HEK293T (cell line): Measurements from ENCODE around the gene RRAGC.
"Not testable (repeated sequence)": the region's sequence is repeated elsewhere in the genome, so short reads cannot be mapped to it uniquely, and the experiment has no call there.

ENCODE experiments used
- CTCF ChIA-PET: fragments of 350-600 bp; formaldehyde crosslinking; extraction: SDS; loops from one replicate; lab custom pipeline; 2021; ENCODE audit warnings: antibody characterized with exemption, inconsistent platforms; lab: Yijun Ruan, JAX
- POLR2A ChIA-PET: fragments of 350-600 bp; formaldehyde crosslinking; extraction: SDS; loops from one replicate; lab custom pipeline; 2020; ENCODE audit warnings: antibody characterized with exemption, inconsistent platforms; lab: Yijun Ruan, JAX
- DNase-seq: peaks from one replicate; pipeline ENCODE4 v3.0.0; 2012; ENCODE audit warnings: mixed read lengths; ENCODE audit errors: extremely low spot score
- ARNT ChIP-seq: fragments of 450-650 bp; IDR thresholded peaks from 2 replicates; pipeline ENCODE4 v1.6.1; 2017; ENCODE audit warnings: mild to moderate bottlenecking
- BHLHE40 ChIP-seq: fragments of 450-650 bp; IDR thresholded peaks from 2 replicates; pipeline ENCODE4 v1.6.1; 2016; ENCODE audit warnings: mild to moderate bottlenecking, moderate library complexity, borderline replicate concordance
- CTBP1 ChIP-seq: fragments of 450-650 bp; IDR thresholded peaks from 2 replicates; pipeline ENCODE4 v1.6.1; 2016; ENCODE audit warnings: borderline replicate concordance
- ELF4 ChIP-seq: fragments of 450-650 bp; IDR thresholded peaks from 2 replicates; pipeline ENCODE4 v1.6.1; 2017; ENCODE audit warnings: antibody characterized with exemption
- FOXA1 ChIP-seq: fragments of 450-650 bp; IDR thresholded peaks from 2 replicates; pipeline ENCODE4 v1.6.1; 2016; ENCODE audit warnings: mild to moderate bottlenecking
- FOXK2 ChIP-seq: fragments of 450-650 bp; IDR thresholded peaks from 2 replicates; pipeline ENCODE4 v1.6.1; 2016; ENCODE audit warnings: mild to moderate bottlenecking
- FOXM1 ChIP-seq: fragments of 450-650 bp; IDR thresholded peaks from 2 replicates; pipeline ENCODE4 v1.6.1; 2017; ENCODE audit warnings: mild to moderate bottlenecking, borderline replicate concordance
- HDGF ChIP-seq: fragments of 450-650 bp; IDR thresholded peaks from 2 replicates; pipeline ENCODE4 v1.6.1; 2017; ENCODE audit warnings: antibody characterized with exemption, borderline replicate concordance
- L3MBTL2 ChIP-seq: fragments of 450-650 bp; conservative IDR thresholded peaks from 2 replicates; pipeline ENCODE4 v1.6.1; 2016; ENCODE audit warnings: mild to moderate bottlenecking
- LEF1 ChIP-seq: fragments of 450-650 bp; IDR thresholded peaks from 2 replicates; pipeline ENCODE4 v1.6.1; 2017; ENCODE audit warnings: mild to moderate bottlenecking, borderline replicate concordance
- NFRKB ChIP-seq: fragments of 450-650 bp; IDR thresholded peaks from 2 replicates; pipeline ENCODE4 v1.6.1; 2016; ENCODE audit warnings: mild to moderate bottlenecking, moderate library complexity
- PKNOX1 ChIP-seq: fragments of 450-650 bp; IDR thresholded peaks from 2 replicates; pipeline ENCODE4 v1.6.1; 2016
- SP1 ChIP-seq: fragments of 450-650 bp; IDR thresholded peaks from 2 replicates; pipeline ENCODE4 v1.6.1; 2017
- SUZ12 ChIP-seq: fragments of 450-650 bp; IDR thresholded peaks from 2 replicates; pipeline ENCODE4 v1.6.1; 2016; ENCODE audit warnings: mild to moderate bottlenecking
- TARDBP ChIP-seq: fragments of 450-650 bp; IDR thresholded peaks from 2 replicates; pipeline ENCODE4 v1.6.1; 2016
- ZNF384 ChIP-seq: fragments of 450-650 bp; IDR thresholded peaks from 2 replicates; pipeline ENCODE4 v1.6.1; 2016

RRAGC gene

GRCh38 chr1:38840281-38840680 lies 19.3 kb downstream of the RRAGC start:
- CTCF ChIA-PET, result no interaction called here
- no peak for DNase-seq
- no peak for TF ChIP-seq BHLHE40
- TF ChIP-seq PKNOX1, result no peak
- no peak for TF ChIP-seq ARNT
- no peak for TF ChIP-seq SUZ12
- no peak for TF ChIP-seq CTBP1
- TF ChIP-seq TARDBP, result no peak
- TF ChIP-seq FOXK2, result no peak
- no peak for TF ChIP-seq HDGF
- TF ChIP-seq ELF4, result no peak
- TF ChIP-seq SP1, result no peak
- POLR2A ChIA-PET, result no interaction called here

GRCh38 chr1:38839363-38839762 lies 20.2 kb downstream of the RRAGC start:
- no peak for DNase-seq
- no peak for TF ChIP-seq SP1
- TF ChIP-seq CTBP1, result no peak
- TF ChIP-seq ZNF384, result no peak
- POLR2A ChIA-PET, result no interaction called here
- CTCF ChIA-PET, result no interaction called here

- CTCF ChIA-PET, result interaction anchor here (0.6 kb wide), 1 partner anchor 23 kb away, joined by 3 read pairs; no protein-coding TSS in a partner anchor
- POLR2A ChIA-PET, DNase-seq: not testable (repeated sequence)
Observed at GRCh38 chr1:38836316-38836715, 23.3 kb downstream of the RRAGC start.

- DNase-seq, result peak; percentile 69
- TF ChIP-seq BHLHE40 (no peak), SUZ12 (no peak), FOXM1 (no peak), PKNOX1 (no peak), FOXK2 (no peak), FOXA1 (no peak), LEF1 (no peak)
- ChIA-PET POLR2A (no interaction called here), CTCF (interaction anchor here (0.6 to 1.1 kb wide), 8 partner anchors 8 to 993 kb away, joined by 3 read pairs; no protein-coding TSS in a partner anchor)
Observed at GRCh38 chr1:38834937-38835827, 24.4 kb downstream of the RRAGC start.

GRCh38 chr1:38834221-38834782 lies 25.3 kb downstream of the RRAGC start:
- DNase-seq, result no peak
- ChIA-PET POLR2A (no interaction called here), CTCF (interaction anchor here (0.6 to 0.9 kb wide), 4 partner anchors 19 to 992 kb away, joined by 3 read pairs; no protein-coding TSS in a partner anchor)
- no peak for TF ChIP-seq HDGF
- TF ChIP-seq ZNF384, result no peak
- TF ChIP-seq FOXM1, result no peak
- no peak for TF ChIP-seq CTBP1
- TF ChIP-seq L3MBTL2, result no peak
- no peak for TF ChIP-seq PKNOX1
- TF ChIP-seq SUZ12, result no peak
- no peak for TF ChIP-seq BHLHE40
- no peak for TF ChIP-seq SP1
- no peak for TF ChIP-seq ELF4
- no peak for TF ChIP-seq NFRKB
- TF ChIP-seq LEF1, result no peak
- no peak for TF ChIP-seq FOXA1

GRCh38 chr1:38833146-38833545 lies 26.4 kb downstream of the RRAGC start:
- POLR2A ChIA-PET, result interaction anchor here (1.0 kb wide), 1 partner anchor 9 kb away, joined by 3 read pairs; no protein-coding TSS in a partner anchor
- CTCF ChIA-PET, result no interaction called here
- TF ChIP-seq ZNF384 (no peak), SP1 (no peak), PKNOX1 (no peak), ELF4 (no peak)
- DNase-seq, result no peak
